Thoracic aorta (tissue), 2 donors: ENCODE measurements around the gene C1QL1. TPM values are rescaled to one million over a fixed set of nuclear protein-coding genes. Genes with fewer than 3 reads are reported as not detected.

Experiments used
- ATAC-seq: fragments of 150-250 bp; one replicate; pipeline ENCODE4 v1.8.0; 2017; ENCODE audit warnings: low read depth; ENCODE audit not compliant: insufficient number of reproducible peaks, low FRiP score
- DNase-seq: peaks from one replicate; pipeline ENCODE4 v3.0.0-alpha.2; 2020; ENCODE audit warnings: low spot score
- H3K27ac ChIP-seq, 2 donors: fragments of 200-600 bp; sonication (generic); 1 replicate in 1 of 2; 2 replicates in 1 of 2; pipeline ENCODE4 v1.5.1; 2016; ENCODE audit warnings: mild to moderate bottlenecking in 2 of 2, moderate library complexity in 2 of 2
- H3K27me3 ChIP-seq: fragments of 200-600 bp; sonication (generic); replicated peaks from 2 replicates; pipeline ENCODE4 v1.6.0; 2016; ENCODE audit warnings: mild to moderate bottlenecking; ENCODE audit not compliant: insufficient read depth
- H3K36me3 ChIP-seq: fragments of 200-600 bp; sonication (generic); one replicate; pipeline ENCODE4 v1.5.1; 2016
- H3K4me1 ChIP-seq, 2 donors: fragments of 200-600 bp; sonication (generic); 1 replicate in 1 of 2; 2 replicates in 1 of 2; pipeline versions ENCODE4 v1.5.1 to v1.6.0; 2016; ENCODE audit warnings: low read depth in 2 of 2, mild to moderate bottlenecking in 1 of 2; ENCODE audit not compliant: control insufficient read depth in 1 of 2
- H3K4me3 ChIP-seq: fragments of 200-600 bp; sonication (generic); 2 replicates; pipeline ENCODE4 v1.5.1; 2016; ENCODE audit warnings: mild to moderate bottlenecking
- H3K9me3 ChIP-seq: fragments of 200-600 bp; sonication (generic); 2 replicates; pipeline ENCODE4 v1.5.1; 2016
- CTCF ChIP-seq: fragments of 200-600 bp; sonication (generic); IDR thresholded peaks from one replicate; pipeline ENCODE4 v1.5.1; 2019; ENCODE audit warnings: antibody characterized with exemption
- total RNA-seq, 2 donors: library from RNA; depleted of rRNA; stranded (reverse); fragments of >200 nt; gene quantifications; one replicate each; pipeline versions ENCODE4 v1.1.0 to v1.2.3, GENCODE V29; 2016

The C1QL1 gene
- total RNA-seq, 2 donors from 2014 or later: 0.68 TPM; not detected in 1

GRCh38 chr17:45004388-45004787, 36.3 kb upstream of the C1QL1 start:
- H3K27ac ChIP-seq: no peak overlapping the region
- no peaks in the 10 kb centered on the region for H3K36me3 ChIP-seq
- no peaks in the 10 kb centered on the region for H3K4me1 ChIP-seq
- no peak for ATAC-seq
- H3K4me3 ChIP-seq: no peak overlapping the region
- DNase-seq: no peak
- TF ChIP-seq CTCF: no peak
- no peaks in the 10 kb centered on the region for H3K9me3 ChIP-seq
- H3K27me3 ChIP-seq: no peaks in the 10 kb centered on the region

GRCh38 chr17:45003877-45004276, 35.8 kb upstream of the C1QL1 start:
- H3K36me3 ChIP-seq: no peaks in the 10 kb centered on the region
- H3K9me3 ChIP-seq: no peaks in the 10 kb centered on the region
- H3K4me3 ChIP-seq: no peak overlapping the region
- DNase-seq (no peak), ATAC-seq (no peak)
- TF ChIP-seq CTCF: no peak
- H3K4me1 ChIP-seq: no peaks in the 10 kb centered on the region
- no peak overlapping the region for H3K27ac ChIP-seq
- no peaks in the 10 kb centered on the region for H3K27me3 ChIP-seq

- Histone ChIP-seq H3K36me3 (no peaks in the 10 kb centered on the region), H3K27me3 (no peaks in the 10 kb centered on the region), H3K4me3 (no peak overlapping the region), H3K4me1 (no peaks in the 10 kb centered on the region), H3K27ac (no peak overlapping the region), H3K9me3 (no peaks in the 10 kb centered on the region)
- TF ChIP-seq CTCF: no peak
- no peak for ATAC-seq
- no peak for DNase-seq
These were observed 33.2 kb upstream of the C1QL1 start for GRCh38 chr17:45001310-45001709.

GRCh38 chr17:44999433-44999832, 31.3 kb upstream of the C1QL1 start:
- ATAC-seq (no peak), DNase-seq (no peak)
- H3K4me1 ChIP-seq: no peaks in the 10 kb centered on the region
- no peaks in the 10 kb centered on the region for H3K9me3 ChIP-seq
- no peaks in the 10 kb centered on the region for H3K27me3 ChIP-seq
- no peak overlapping the region for H3K27ac ChIP-seq
- H3K4me3 ChIP-seq: no peak overlapping the region
- no peak for TF ChIP-seq CTCF
- H3K36me3 ChIP-seq: no peaks in the 10 kb centered on the region

GRCh38 chr17:44998646-44999045, 30.5 kb upstream of the C1QL1 start:
- H3K9me3 ChIP-seq: no peaks in the 10 kb centered on the region
- H3K4me3 ChIP-seq: no peak overlapping the region
- DNase-seq (no peak), ATAC-seq (no peak)
- H3K27ac ChIP-seq: no peak overlapping the region
- no peak for TF ChIP-seq CTCF
- no peaks in the 10 kb centered on the region for H3K36me3 ChIP-seq
- no peaks in the 10 kb centered on the region for H3K27me3 ChIP-seq
- no peaks in the 10 kb centered on the region for H3K4me1 ChIP-seq
